HCT116 (cell line): Measurements from ENCODE around the gene FNDC3B. TPM values are rescaled to one million over a fixed set of nuclear protein-coding genes. Genes with fewer than 3 reads are reported as not detected.

ENCODE experiments used
- ATAC-seq: fragments of 200-7000 bp; cut with Tn5 transposase; 2 replicates; pipeline ENCODE4 v1.9.1; 2020; ENCODE audit warnings: mild to moderate bottlenecking, moderate library complexity
- BruUV-seq: library from RNA; stranded (reverse); fragments of 400-500 nt; replicated peaks from 2 replicates; lab custom pipeline; 2021; lab: Mats Ljungman, UMichigan
- CTCF ChIA-PET: fragments of 300-600 bp; sonication (Branson Sonifier 250); formaldehyde crosslinking; loops from one replicate; lab custom pipeline; 2021; ENCODE audit warnings: antibody characterized with exemption; lab: Charles Lee
- POLR2A ChIA-PET: fragments of 300-600, 350-600 bp; sonication (Branson Sonifier 250); formaldehyde crosslinking; loops from one replicate; lab custom pipeline; 2021; ENCODE audit warnings: antibody characterized with exemption; lab: Charles Lee
- RAD21 ChIA-PET, 2 experiments: fragments of 300-600 bp; sonication (Branson Sonifier 250); formaldehyde crosslinking; loops; one replicate each; lab custom pipeline; 2023; ENCODE audit warnings: low total read pairs in 2 of 2; ENCODE audit not compliant: uncharacterized antibody in 2 of 2, unreplicated experiment in 2 of 2, low non-redundant PET in 1 of 2; lab: Charles Lee
- DNase-seq: peaks from one replicate; pipeline ENCODE4 v3.0.0-alpha.2; 2010; ENCODE audit warnings: low read depth, low spot score
- H2AFZ ChIP-seq: fragments of 200-600 bp; shearing (Covaris generic), sonication (generic); 2 replicates; pipeline ENCODE4 v1.6.1; 2017; ENCODE audit warnings: low read depth, mixed run types, mixed read lengths, antibody characterized with exemption, low read length; ENCODE audit not compliant: poor library complexity, severe bottlenecking
- H3K27ac ChIP-seq: 2 replicates; pipeline ENCODE4 v1.5.1; 2012; ENCODE audit warnings: low read depth, low read length
- H3K27me3 ChIP-seq: fragments of 200-600 bp; sonication (generic); 2 replicates; pipeline ENCODE4 v1.6.1; 2016; ENCODE audit warnings: mixed run types, low read length, mixed read lengths; ENCODE audit not compliant: insufficient read depth
- H3K36me3 ChIP-seq, 2 experiments: fragments of 200-500 bp in 1 of 2; fragments of 200-600 bp in 1 of 2; sonication (Bioruptor generic) in 1 of 2; sonication (generic) in 1 of 2; 2 replicates each; pipeline versions ENCODE4 v1.5.1 to v1.6.1; 2014 to 2016; ENCODE audit warnings: low read length in 2 of 2, inconsistent platforms in 1 of 2, mixed read lengths in 1 of 2, mixed run types in 1 of 2; ENCODE audit not compliant: insufficient read depth in 2 of 2, control insufficient read depth in 1 of 2
- H3K4me1 ChIP-seq, 2 experiments: fragments of 200-600 bp in 1 of 2; sonication (generic) in 1 of 2; 2 replicates each; pipeline versions ENCODE4 v1.5.1 to v1.6.1; 2012 to 2017; ENCODE audit warnings: low read length in 2 of 2, inconsistent platforms in 1 of 2, mild to moderate bottlenecking in 1 of 2, mixed read lengths in 1 of 2, mixed run types in 1 of 2, moderate library complexity in 1 of 2; ENCODE audit not compliant: insufficient read depth in 2 of 2, control insufficient read depth in 1 of 2
- H3K4me2 ChIP-seq: fragments of 200-600 bp; sonication (generic); 2 replicates; pipeline ENCODE4 v1.6.1; 2017; ENCODE audit warnings: mixed run types, low read length, mixed read lengths
- H3K4me3 ChIP-seq, 2 experiments: fragments of 200-600 bp in 1 of 2; sonication (generic) in 1 of 2; replicated peaks in 1 of 2; 2 replicates each; pipeline ENCODE4 v1.5.1; 2011 to 2016; ENCODE audit warnings: low read length in 2 of 2, control low read depth in 1 of 2, low read depth in 1 of 2, mild to moderate bottlenecking in 1 of 2, mixed read lengths in 1 of 2, mixed run types in 1 of 2
- H3K79me2 ChIP-seq: fragments of 200-600 bp; sonication (generic); 2 replicates; pipeline ENCODE4 v1.6.1; 2017; ENCODE audit warnings: mild to moderate bottlenecking, mixed run types, low read length, moderate library complexity, mixed read lengths; ENCODE audit not compliant: insufficient read depth
- H3K9ac ChIP-seq: fragments of 200-600 bp; sonication (generic); 2 replicates; pipeline ENCODE4 v1.6.1; 2016; ENCODE audit warnings: low read length, mixed read lengths
- H3K9me2 ChIP-seq: fragments of 200-600 bp; sonication (generic), shearing (Covaris generic); 2 replicates; pipeline ENCODE4 v1.6.1; 2017; ENCODE audit warnings: mixed run types, mild to moderate bottlenecking, moderate library complexity; ENCODE audit not compliant: insufficient read depth
- H3K9me3 ChIP-seq, 2 experiments: fragments of 200-500 bp in 1 of 2; fragments of 200-600 bp in 1 of 2; sonication (Bioruptor generic) in 1 of 2; sonication (generic) in 1 of 2; 2 replicates each; pipeline ENCODE4 v1.6.1; 2014 to 2017; ENCODE audit warnings: low read length in 2 of 2, mixed read lengths in 2 of 2, inconsistent platforms in 1 of 2, low read depth in 1 of 2, mild to moderate bottlenecking in 1 of 2, mixed run types in 1 of 2, moderate library complexity in 1 of 2; ENCODE audit not compliant: control insufficient read depth in 1 of 2, insufficient read depth in 1 of 2
- H4K20me1 ChIP-seq: fragments of 200-600 bp; sonication (generic), shearing (Covaris generic); 2 replicates; pipeline ENCODE4 v1.6.1; 2017; ENCODE audit warnings: mixed run types, mild to moderate bottlenecking, moderate library complexity; ENCODE audit not compliant: insufficient read depth
- CBX3 ChIP-seq: IDR thresholded peaks from 2 replicates; pipeline ENCODE4 v1.6.1; 2012; ENCODE audit warnings: low read depth
- EZH2phosphoT487 ChIP-seq: fragments of 200-600 bp; IDR thresholded peaks from 2 replicates; pipeline ENCODE4 v1.6.1; 2018; ENCODE audit warnings: antibody characterized with exemption, borderline replicate concordance
- POLR2A ChIP-seq: IDR thresholded peaks from 2 replicates; pipeline ENCODE4 v1.7.0; 2011; ENCODE audit warnings: borderline replicate concordance; ENCODE audit not compliant: insufficient read depth, insufficient read length; ENCODE audit errors: extremely low read depth
- SIN3A ChIP-seq: IDR thresholded peaks from 2 replicates; pipeline ENCODE4 v1.6.1; 2012; ENCODE audit warnings: low read depth
- TCF7L2 ChIP-seq: IDR thresholded peaks from 2 replicates; pipeline ENCODE4 v1.7.0; 2011; ENCODE audit warnings: borderline replicate concordance, inconsistent platforms; ENCODE audit not compliant: insufficient read depth, insufficient read length; ENCODE audit errors: extremely low read depth
- intact Hi-C: fragments of 100-400 bp; cut with micrococcal nuclease; formaldehyde crosslinking; loops from 2 replicates; pipeline ENCODE4 v1.10.0; 2022
- total RNA-seq: library from RNA; stranded (reverse); gene quantifications from one replicate; pipeline ENCODE4 v1.2.1, GENCODE V29; 2021; ENCODE audit not compliant: unreplicated experiment
- TF ChIP-seq, protein P1 (sequence below), 3 experiments: fragments of 200-600 bp in 1 of 3; sonication (generic) in 1 of 3; IDR thresholded peaks in 2 of 3; conservative IDR thresholded peaks in 1 of 3; 2 replicates each; pipeline ENCODE4 v1.5.1; 2012 to 2017; ENCODE audit warnings: low read depth in 2 of 3, low read length in 2 of 3, antibody characterized with exemption in 1 of 3, borderline replicate concordance in 1 of 3, control low read depth in 1 of 3, mild to moderate bottlenecking in 1 of 3, mixed read lengths in 1 of 3, mixed run types in 1 of 3, moderate library complexity in 1 of 3; ENCODE audit not compliant: insufficient read depth in 1 of 3

FNDC3B gene
- total RNA-seq, 1 experiment from 2014 or later: 45.7 TPM

GRCh38 chr3:172166261-172166660 lies 126.9 kb downstream of the FNDC3B start (continued):
- TF ChIP-seq, protein P1, sequence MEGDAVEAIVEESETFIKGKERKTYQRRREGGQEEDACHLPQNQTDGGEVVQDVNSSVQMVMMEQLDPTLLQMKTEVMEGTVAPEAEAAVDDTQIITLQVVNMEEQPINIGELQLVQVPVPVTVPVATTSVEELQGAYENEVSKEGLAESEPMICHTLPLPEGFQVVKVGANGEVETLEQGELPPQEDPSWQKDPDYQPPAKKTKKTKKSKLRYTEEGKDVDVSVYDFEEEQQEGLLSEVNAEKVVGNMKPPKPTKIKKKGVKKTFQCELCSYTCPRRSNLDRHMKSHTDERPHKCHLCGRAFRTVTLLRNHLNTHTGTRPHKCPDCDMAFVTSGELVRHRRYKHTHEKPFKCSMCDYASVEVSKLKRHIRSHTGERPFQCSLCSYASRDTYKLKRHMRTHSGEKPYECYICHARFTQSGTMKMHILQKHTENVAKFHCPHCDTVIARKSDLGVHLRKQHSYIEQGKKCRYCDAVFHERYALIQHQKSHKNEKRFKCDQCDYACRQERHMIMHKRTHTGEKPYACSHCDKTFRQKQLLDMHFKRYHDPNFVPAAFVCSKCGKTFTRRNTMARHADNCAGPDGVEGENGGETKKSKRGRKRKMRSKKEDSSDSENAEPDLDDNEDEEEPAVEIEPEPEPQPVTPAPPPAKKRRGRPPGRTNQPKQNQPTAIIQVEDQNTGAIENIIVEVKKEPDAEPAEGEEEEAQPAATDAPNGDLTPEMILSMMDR (IDR thresholded peaks at IDR 0.05 in 2 of 3, conservative IDR thresholded peaks at IDR 0.05 in 1 of 3; ENCODE audit: borderline replicate concordance in 1 of 3, insufficient read depth in 1 of 3, low read depth in 2 of 3, low read length in 2 of 3): no peak
- no peak for TF ChIP-seq CBX3
- no peak for TF ChIP-seq EZH2phosphoT487

DNA sequence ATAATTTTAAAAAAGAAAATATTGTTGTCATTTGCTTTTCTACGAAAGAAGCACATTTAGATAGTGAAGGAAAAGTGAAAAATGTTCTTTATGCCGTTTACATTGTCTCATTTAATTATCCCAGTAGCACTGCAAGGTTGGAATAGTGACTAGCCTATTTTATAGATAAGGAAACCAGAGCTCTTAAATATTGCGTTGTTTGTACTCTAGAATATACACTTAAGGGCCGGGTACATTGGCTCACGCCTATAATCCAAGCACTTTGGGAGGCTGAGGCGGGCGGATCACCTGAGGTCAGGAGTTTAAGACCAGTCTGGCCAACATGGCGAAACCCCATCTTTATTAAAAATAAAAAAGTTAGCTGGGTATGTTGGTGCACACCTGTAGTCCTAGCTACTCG lies 127.5 kb downstream of the FNDC3B start:
- intact Hi-C loops: no loop called here
- H3K9me2 ChIP-seq: no peaks in the 10 kb centered on the region
- no peaks in the 10 kb centered on the region for H3K36me3 ChIP-seq
- ChIA-PET POLR2A (no interaction called here), CTCF (no interaction called here), RAD21 (no interaction called here)
- no peak overlapping the region for H3K4me2 ChIP-seq
- no peaks in the 10 kb centered on the region for H3K9me3 ChIP-seq
- no peak for TF ChIP-seq POLR2A
- no peak for TF ChIP-seq SIN3A
- no peak for TF ChIP-seq TCF7L2
- BruUV-seq: no TSS peak
- H3K79me2 ChIP-seq: peaks cover 17% of the 10 kb centered on the region
- H3K4me3 ChIP-seq: no peak overlapping the region
- no peak overlapping the region for H2AFZ ChIP-seq
- no peak overlapping the region for H3K27ac ChIP-seq
- no peak overlapping the region for H3K9ac ChIP-seq
- ATAC-seq (no peak), DNase-seq (no peak)
- no peaks in the 10 kb centered on the region for H4K20me1 ChIP-seq
- H3K4me1 ChIP-seq: peaks cover 12 to 25% of the 10 kb centered on the region in 2 experiments
- H3K27me3 ChIP-seq: no peaks in the 10 kb centered on the region
